ENCODE data around the gene MEIG1.
"Not testable (repeated sequence)": the region's sequence is repeated elsewhere in the genome, so short reads cannot be mapped to it uniquely, and the experiment has no call there.

MEIG1 gene

GRCh38 chr10:14959221-14960057 lies at the start of gene MEIG1:
Gene MEIG1 (plus strand): TSS chr10:14959388. CDS start chr10:14966469, 7,081 bp downstream.
- DNase-seq (ENCODE audit: low read depth in 2 of 2): peak; percentile 90 to 92

- no peak for DNase-seq (ENCODE audit: low read depth in 2 of 2)
Measured at GRCh38 chr10:14910953-14911352, 48.2 kb upstream of the MEIG1 start.

GRCh38 chr10:14911801-14912200 lies 47.4 kb upstream of the MEIG1 start:
- no peak for DNase-seq (ENCODE audit: low read depth in 2 of 2)

- DNase-seq (ENCODE audit: low read depth in 2 of 2): no peak
Measured at GRCh38 chr10:14916600-14916999, 42.6 kb upstream of the MEIG1 start.

GRCh38 chr10:14917827-14918226 lies 41.4 kb upstream of the MEIG1 start:
- DNase-seq (ENCODE audit: low read depth in 2 of 2): no peak

GRCh38 chr10:14918964-14919363 lies 40.2 kb upstream of the MEIG1 start:
- no peak for DNase-seq (ENCODE audit: low read depth in 2 of 2)

DNA sequence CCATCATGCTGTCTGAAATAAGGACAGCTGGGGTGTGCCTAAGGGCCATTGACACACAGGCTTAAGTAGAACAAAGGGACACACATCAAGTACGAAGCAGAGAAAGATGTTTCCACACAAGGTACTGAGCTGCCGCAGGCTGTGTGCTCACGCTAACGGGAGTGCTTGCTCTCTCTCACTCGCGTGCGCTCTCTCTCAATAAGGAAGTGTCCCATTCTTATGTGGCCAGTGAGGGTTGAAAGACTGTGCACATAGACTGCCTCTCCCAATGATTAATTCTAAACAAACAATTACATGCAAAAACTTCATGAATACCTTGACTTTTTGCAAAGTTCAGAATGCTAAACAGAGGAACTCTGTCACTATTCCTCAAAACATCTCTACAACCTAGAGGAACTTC lies 35.2 kb upstream of the MEIG1 start:
- no peak for DNase-seq (ENCODE audit: low read depth in 2 of 2)

DNA sequence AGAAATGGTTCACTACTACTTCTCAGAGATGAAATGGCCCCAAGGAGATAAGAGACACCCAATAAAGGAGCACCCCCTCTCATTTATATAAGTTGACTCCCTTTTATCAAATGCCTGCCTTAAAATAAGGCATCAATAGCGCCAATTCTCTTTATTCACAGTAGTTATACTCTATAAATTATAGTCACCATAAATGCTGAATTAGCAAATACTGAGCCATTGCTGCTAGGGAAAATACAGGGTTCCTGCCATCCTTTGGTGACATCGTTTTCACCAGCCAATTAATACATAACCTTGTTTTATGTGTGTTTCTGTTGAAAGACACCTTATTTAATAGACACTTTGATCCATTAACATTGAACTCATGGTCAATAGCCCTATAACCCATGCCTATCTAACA lies 33.9 kb upstream of the MEIG1 start:
- no peak for DNase-seq (ENCODE audit: low read depth in 2 of 2)

GRCh38 chr10:14926061-14926470 lies 33.1 kb upstream of the MEIG1 start:
- no peak for DNase-seq (ENCODE audit: low read depth in 2 of 2)

DNA sequence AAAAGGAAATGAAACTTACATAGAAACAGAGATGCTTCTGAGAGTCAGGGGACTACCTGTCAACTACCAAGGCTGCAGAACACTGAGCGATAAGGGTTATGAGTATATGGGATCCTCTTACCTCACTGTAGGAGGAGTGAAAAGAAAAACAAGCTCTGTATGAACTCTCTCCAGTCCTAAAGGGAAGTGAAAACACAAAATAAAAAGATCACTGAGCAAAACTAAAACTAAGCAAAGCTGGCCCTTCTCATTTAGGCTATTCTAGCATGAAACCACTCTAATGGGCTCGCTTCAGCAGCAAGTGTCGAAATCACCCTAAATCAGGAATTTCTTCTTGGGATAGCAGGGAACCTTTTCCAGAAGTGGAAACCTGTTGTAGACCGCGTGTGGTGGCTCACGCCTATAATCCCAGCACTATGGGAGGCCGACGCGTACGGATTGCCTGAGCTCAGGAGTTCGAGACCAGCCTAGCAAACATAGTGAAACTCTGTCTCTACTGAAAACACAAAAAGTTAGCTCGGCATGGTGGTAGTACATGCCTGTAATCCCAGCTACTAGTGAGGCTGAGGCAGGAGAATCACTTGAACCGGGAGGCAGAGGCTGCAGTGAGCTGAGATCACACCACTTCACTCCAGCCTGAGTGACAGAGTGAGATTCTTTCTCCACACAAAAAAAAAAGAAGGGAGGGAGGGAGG lies 32.3 kb upstream of the MEIG1 start:
- no peak for DNase-seq (ENCODE audit: low read depth in 2 of 2)

DNA sequence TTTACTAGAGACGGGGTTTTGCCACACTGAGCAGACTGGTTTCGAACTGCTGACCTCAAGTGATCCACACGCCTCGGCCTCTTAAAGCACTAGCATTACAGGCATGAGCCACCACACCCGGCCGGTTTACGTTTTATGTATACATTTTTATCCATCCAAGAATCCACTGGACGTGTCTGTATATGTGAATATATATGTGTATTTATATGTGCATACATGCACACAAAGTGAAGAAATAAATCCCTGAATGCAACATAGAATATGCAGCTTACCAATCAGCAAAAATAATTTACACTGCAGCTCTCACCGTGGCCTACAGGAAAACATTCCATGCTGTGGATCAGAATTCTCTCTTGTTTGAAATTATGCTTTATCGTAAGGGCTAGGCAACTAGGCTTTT lies 28.6 kb upstream of the MEIG1 start:
- DNase-seq (ENCODE audit: low read depth in 2 of 2): no peak

GRCh38 chr10:14936584-14936983 lies 22.6 kb upstream of the MEIG1 start:
- DNase-seq (ENCODE audit: low read depth in 2 of 2): no peak

DNA sequence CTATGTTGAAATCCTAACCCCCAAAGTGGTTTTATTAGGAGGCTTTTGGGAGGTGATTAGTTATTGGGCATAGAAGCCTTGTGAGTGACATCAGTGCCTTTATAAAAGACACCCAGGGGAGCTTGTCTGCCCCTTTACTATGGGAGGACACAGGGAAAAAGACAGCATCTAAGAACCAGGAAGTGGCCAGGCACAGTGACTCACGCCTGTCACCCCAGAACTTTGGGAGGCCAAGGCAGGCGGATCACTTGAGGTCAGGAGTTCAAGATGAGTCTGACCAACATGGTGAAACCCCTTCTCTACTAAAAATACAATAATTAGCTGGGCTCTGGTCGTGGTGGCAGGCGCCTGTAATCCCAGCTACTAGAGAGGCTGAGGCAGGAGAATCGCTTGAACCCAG lies 20.2 kb upstream of the MEIG1 start:
- not testable (repeated sequence) for DNase-seq (ENCODE audit: low read depth in 2 of 2)

GRCh38 chr10:14942147-14942949 lies 16.8 kb upstream of the MEIG1 start:
- DNase-seq (ENCODE audit: low read depth in 2 of 2): not testable (repeated sequence)

- not testable (repeated sequence) for DNase-seq (ENCODE audit: low read depth in 2 of 2)
Measured at GRCh38 chr10:14942950-14943338, 16.2 kb upstream of the MEIG1 start.

DNA sequence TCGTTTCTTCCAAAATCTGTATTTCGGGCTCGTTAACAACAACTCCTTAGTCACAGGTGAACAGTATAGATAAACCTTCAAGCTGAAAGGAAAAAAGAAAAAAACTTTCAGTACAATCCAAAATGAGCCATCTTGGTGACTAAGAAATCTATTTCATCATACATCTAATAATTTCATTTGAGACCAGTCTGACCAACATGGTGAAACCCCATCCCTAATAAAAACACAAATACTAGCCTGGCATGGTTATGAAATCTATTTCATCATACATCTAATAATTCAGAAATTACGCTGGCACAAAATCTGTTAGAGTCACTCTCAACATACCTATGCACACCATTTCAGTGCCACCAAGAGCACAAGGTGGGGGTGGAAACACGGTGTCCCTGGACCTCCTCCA lies 14.1 kb upstream of the MEIG1 start:
- no peak for DNase-seq (ENCODE audit: low read depth in 2 of 2)

- DNase-seq (ENCODE audit: low read depth in 2 of 2): no peak
Measured at GRCh38 chr10:14947268-14947667, 11.9 kb upstream of the MEIG1 start.

GRCh38 chr10:14949291-14949690 lies 9.9 kb upstream of the MEIG1 start:
- no peak for DNase-seq (ENCODE audit: low read depth in 2 of 2)

DNA sequence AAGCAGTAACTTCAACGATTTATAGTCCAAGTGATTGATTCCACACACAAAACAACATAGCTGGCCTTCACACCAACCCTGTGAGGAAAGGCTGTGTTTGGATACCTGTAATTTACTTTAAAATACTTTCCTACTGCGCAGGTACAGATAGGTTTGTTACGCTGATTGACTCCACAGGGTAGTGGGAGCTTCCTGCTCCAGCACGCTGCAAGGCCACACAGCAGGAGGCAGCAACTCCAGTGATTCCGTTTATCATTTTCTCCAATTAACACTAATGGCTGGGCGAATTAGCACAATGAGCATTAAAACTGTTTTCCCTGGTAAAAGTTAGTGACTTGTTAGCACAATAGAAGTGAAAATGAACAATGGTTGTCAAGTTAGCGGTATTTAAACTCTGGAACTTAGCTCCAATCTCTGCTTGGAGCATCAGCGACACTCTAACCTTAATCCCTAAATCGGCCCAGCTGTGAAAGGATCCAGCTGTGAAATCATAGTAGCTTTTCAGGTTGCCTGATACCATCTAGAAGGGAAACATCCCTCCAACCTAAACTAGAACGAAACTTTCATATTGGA lies 6.3 kb upstream of the MEIG1 start:
- DNase-seq (ENCODE audit: low read depth in 2 of 2): no peak

- no peak for DNase-seq (ENCODE audit: low read depth in 2 of 2)
Measured at GRCh38 chr10:14953424-14954000, 5.7 kb upstream of the MEIG1 start.

DNA sequence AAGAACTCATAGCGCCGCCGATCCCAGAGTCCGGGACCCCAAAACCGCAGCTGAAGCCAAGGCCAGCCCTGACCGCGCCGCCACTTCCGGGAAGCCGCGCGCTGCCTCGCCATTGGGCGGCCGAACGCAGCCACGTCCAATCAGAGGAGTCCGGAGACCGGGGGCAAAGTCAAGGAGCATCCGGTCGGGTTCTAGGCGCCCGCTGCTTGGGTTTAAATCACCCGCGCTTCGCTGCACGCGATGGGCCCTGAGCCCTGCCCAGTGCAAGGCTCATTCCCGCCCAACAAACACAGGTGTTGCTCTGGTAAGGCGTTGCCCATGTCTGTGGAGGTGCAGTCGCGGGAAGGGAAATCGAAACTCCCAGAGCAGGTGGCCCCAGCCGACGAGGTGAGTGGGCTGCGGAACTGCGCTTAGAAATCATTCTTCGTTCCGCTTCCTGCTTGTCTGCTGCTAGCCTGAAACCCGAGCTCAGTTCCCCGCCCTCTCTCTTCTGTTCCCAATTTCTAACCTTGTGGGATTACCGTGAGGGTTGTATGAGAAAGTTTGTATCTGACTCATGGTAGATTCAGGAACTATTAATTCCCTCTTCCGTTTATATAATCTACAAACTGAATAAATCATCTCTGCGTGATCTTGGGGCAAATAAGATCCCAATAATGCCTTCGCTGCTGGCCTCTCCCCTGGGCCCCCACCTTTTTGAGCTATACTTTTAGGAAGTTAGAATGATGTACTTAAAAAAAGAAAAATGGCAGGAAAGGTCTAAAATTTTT lies 5.0 kb upstream of the MEIG1 start, which contains the start of gene DCLRE1C:
DCLRE1C (minus strand) TSS at position 96 of the 770 bp plus-strand sequence; CDS start at position 10, 86 bp downstream.
- DNase-seq (ENCODE audit: low read depth in 2 of 2): peak; percentile 76 to 80

All from stimulated activated CD4-positive, alpha-beta T cell treated with anti-CD3 and anti-CD28 coated beads, Interleukin-12 subunit alpha, Interleukin-12 subunit beta, amount 100 ng/mL, for 24 hours (primary cell).